NCI-H146 treated with DMSO at 0.1 percent for 48 hours (cell line): ENCODE data around the gene BRAT1.
"Not testable (repeated sequence)": the region's sequence is repeated elsewhere in the genome, so short reads cannot be mapped to it uniquely, and the experiment has no call there.

Source experiments
- DNase-seq: peaks from one replicate; lab custom pipeline; 2025; ENCODE audit not compliant: unreplicated experiment; lab: John Stamatoyannopoulos, UW

BRAT1 gene

DNA sequence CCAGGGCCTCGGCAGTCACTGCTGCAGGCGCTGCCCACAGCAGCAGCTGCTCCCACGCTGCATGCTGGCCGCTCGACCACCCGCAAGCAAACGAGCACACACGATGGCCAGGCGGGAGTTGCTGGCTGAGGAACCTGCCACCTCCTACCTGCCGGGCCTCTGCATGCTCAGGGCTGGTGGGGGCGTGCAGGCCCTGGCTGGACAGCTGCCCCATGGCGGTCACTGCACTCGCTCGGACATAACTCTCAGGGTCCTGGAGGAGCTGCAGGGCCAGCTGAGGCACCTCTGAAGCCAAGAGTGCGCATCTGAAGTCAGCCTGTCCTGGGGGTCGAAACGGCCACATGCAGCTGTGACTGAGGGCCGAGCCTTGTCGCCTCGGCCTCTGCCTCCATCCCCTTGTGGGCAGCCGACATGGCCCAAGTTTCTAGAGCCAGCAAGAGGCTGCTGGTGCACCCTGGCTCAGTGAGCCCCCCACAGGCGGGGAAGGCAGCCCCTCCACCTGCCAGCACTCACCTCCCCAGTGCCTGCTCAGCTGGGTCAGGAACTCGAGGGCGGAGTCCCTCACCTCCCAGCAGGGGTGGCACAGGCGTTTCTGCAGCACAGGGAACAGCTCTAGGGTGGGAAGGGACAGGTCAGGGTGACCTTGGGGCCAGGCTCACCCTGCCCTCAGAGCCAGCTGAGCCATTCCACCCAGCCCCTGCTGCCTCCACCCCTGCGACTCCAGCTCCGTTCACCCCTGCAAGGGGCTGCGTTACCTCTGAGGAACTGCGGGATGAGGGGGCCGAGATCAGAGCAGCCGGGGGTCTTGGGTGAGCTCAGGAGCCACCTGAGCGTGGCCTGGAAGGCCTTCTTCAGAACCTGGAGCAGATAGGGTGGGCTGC is 16.1 kb downstream of the BRAT1 start:
- no peak for DNase-seq

DNA sequence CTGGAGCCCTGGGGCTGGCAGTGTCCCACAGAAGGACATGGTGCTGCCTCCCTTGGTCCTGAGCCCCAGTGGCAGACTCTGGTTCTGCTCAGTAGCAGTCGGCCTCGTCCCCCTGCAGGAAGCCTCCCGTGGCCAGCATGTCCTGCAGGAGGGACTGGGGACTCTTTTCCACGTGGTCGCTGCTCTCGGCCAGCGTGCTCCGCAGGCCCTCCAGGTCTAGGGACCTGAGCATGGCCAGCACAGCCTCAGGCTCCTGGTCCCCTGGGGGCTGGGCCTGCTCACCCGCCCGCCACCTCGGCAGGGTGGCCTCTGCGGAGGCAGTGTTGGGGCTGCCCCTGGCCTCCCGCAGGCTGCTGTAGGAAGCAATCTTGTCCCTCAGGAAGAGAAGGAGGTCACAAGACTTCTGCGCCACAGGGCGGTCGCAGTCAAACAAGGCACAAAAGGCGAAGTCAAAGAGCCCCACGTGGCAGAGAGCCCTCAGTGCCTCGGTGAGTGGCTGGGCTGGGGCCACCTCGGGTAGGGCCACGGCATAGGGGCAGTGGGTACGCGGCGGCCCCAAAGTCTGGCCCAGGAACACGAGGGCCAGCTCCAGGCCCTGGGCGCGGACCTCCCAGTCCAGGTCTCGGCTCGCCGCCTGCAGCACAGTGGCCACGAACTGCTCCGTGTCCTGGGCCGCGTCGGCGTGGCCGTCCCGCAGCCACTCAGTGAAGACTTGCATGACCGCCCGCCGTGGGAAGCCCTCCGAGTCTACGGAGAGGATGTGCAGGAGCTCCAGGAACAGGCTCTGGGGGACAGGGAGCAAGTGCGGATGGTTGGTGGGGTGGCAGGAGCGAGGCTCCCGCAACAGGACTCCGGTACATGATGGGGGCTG is 17.1 kb downstream of the BRAT1 start:
- DNase-seq, result no peak

DNA sequence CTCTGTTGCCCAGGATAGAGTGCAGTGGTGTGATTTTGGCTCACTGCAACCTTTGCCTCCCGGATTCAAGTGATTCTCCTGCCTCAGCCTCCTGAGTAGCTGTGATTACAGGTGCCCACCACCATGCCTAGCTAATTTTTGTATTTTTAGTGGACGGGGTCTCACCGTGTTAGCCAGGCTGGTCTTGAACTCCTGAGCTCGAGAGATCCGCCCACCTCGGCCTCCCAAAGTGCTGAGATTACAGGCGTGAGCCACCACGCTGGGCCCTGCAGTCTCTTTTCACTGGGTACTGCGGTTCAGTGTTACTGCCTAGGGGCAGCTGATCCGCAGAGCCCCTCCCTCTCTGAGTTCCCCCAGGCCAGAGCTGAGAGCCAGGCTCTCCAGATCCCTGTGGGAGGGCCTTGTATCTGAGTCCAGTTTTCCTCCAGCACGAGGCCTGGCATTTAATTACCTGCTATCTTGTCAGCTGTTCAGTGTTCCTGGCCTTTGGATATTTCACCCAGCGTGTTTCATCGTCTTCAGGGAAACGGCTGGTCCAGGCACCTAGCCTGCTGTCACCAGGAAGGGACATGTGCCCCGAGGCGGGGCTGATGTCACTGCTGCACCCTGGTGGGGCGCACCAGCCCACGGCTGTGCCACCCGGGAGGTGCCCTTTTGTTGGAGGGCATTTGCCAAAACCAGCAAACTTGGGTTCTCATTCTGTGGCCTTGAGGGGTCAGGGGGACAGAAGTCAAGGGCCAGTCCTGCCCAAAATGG is 19.3 kb downstream of the BRAT1 start:
- peak; percentile 25 for DNase-seq

DNA sequence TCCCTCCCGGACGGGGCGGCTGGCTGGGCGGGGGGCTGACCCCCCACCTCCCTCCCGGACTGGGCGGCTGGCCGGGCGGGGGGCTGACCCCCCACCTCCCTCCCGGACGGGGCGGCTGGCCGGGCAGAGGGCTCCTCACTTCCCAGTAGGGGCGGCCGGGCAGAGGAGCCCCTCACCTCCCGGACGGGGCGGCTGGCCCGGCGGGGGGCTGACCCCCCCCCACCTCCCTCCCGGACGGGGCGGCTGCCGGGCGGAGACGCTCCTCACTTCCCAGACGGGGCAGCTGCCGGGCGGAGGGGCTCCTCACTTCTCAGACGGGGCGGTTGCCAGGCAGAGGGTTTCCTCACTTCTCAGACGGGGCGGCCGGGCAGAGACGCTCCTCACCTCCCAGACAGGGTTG is 21.1 kb downstream of the BRAT1 start:
- not testable (repeated sequence) for DNase-seq

DNA sequence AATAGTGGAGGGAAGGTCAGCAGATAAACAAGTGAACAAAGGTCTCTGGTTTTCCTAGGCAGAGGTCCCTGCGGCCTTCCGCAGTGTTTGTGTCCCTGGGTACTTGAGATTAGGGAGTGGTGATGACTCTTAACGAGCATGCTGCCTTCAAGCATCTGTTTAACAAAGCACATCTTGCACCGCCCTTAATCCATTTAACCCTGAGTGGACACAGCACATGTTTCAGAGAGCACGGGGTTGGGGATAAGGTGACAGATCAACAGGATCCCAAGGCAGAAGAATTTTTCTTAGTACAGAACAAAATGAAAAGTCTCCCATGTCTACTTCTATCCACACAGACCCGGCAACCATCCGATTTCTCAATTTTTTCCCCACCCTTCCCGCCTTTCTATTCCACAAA is 21.8 kb downstream of the BRAT1 start:
- DNase-seq, result not testable (repeated sequence)

DNA sequence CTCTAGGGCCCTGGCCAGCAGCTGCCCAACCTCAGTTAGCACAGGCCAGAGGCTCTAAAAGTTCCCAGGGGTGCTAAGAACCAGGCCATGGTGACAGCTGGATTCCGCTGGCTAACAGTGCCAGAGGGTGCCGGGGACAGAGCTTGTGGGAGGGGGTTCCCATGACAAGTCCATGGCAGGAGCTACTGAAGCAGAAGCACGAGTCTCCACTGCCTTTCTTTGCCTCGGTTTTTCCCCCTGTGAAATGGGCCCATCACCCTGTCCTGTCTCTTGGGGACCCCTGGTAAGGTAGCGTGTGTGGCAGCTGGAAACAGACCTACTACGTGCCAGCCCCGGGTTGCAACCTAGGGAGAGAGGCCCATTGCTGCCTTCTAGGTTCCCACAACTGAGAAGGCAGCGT is 22.5 kb downstream of the BRAT1 start:
- not testable (repeated sequence) for DNase-seq

DNA sequence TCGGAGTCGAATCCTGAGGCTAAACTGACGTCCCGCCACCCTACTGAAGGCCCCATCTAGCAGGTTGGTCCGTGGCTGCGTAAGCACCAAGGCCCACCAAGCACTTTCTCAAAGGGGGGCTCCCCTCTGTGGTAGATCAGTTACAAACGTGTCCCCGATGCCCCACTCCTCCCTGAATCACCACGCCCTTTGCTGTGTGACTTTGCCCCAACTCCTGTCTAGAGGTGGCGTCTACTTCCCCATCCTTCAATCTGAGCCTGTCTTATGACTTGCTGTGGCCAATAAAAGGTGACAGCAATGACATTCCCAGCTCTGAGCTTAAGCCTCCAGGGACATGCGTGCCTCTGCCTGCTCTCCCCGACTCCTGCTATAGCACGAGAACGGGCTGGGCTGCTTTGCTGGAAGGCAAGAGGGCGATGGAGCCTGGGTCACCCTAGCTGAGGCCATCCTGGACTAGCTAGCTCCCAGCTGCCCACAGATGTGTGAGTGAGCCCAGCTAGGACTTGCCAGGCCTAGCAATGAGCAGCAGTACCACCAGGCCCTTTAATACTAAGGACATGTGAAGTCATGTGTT is 23.0 kb downstream of the BRAT1 start:
- not testable (repeated sequence) for DNase-seq

DNA sequence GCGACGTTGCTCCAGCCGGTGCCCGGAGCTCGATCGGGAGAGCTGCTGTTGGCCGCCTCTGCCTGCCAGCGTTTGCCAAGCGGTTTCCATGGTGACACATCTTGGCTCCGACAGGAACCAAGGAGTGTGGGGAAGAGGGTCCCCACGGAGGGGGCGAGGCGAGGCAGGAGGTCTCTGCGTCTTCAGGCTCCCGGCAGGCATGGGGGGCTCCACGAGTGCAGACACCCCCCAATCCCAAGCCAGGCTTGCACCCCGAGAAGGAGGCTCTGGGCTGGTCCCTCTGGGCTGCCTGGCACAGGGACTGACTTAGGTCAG is 23.6 kb downstream of the BRAT1 start:
- DNase-seq, result not testable (repeated sequence)

DNA sequence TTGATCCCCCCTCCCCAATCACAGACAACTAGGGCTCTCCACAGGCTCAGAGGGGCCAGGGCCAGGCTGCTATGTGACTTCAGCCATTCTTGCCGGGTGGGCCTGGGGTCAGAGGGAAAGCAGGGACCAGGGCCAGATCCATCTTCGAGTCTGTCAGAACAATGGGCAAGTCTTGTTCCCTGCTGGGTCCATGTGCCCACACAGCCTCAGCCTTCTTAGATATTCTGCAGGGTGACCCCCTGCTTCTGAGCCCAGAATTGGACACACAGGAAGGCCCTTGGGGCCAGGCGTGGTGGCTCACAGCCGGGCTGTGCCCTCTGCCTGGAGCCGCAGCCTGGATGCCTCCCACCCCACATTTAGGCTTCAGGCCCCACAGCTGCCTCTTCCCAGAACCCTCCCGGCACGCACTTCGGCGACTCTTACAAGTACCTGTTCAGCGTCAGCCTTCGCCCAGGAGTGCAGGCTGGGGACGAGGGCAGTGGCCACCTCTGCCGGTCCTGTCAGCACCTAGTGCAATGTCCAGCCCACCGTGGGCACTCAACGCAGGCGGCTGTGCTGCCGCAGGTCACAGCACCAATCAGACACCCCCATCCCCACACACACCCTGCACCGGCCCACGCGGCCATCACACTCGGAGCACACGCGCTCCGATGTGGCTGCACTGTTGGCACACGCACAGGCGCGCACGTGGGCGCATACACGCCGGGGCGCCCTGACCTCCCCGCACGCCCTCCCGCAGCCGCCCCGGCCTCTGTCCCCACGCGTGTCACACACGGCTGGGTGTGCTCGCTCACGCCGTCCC is 24.1 kb downstream of the BRAT1 start:
- DNase-seq, result not testable (repeated sequence)

DNA sequence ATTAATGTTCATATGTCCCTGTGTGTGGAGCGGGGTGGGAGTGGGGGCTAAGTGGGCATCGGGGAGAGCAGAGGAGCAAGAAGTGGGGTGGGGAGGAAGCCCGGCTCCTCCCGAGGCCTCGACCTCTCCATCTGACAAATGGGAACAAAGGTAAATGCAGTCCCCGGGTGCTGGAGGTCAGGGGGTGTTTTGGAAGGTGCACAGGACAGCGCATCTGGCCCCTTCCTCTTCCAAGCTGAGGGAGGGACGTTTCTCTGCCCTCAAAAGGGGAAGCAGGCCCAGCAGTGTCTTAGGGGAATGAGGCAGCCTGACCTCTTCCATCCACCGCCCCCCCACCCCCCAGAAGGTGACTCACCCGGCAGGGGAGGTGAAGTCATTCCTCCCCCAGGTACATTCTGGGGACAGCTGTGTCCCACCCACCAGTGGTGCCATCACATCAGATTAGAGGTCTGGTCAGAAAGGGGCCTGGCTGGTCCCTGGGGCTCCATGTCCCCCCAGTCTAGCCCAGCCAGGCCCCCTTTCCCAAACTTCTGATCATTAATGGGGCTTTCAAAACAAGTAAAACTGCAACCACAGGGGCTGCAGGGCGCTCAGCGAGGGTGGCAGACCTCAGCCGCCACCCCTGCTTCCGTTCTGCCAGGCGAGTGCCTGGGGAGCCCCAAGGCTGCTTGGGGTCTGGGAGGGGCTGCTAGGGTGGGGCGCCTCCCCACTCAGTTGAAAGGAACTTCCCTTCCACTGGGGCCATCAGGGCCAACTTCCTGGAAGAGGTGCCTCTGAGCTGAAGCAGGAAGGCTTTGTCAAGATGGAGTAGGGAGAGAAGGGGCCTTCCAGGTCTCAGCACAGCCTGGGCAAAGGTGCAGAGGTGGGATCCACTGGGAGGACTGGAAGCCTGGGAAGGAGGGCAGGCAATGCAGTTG is 25.0 kb downstream of the BRAT1 start:
- no peak for DNase-seq

DNA sequence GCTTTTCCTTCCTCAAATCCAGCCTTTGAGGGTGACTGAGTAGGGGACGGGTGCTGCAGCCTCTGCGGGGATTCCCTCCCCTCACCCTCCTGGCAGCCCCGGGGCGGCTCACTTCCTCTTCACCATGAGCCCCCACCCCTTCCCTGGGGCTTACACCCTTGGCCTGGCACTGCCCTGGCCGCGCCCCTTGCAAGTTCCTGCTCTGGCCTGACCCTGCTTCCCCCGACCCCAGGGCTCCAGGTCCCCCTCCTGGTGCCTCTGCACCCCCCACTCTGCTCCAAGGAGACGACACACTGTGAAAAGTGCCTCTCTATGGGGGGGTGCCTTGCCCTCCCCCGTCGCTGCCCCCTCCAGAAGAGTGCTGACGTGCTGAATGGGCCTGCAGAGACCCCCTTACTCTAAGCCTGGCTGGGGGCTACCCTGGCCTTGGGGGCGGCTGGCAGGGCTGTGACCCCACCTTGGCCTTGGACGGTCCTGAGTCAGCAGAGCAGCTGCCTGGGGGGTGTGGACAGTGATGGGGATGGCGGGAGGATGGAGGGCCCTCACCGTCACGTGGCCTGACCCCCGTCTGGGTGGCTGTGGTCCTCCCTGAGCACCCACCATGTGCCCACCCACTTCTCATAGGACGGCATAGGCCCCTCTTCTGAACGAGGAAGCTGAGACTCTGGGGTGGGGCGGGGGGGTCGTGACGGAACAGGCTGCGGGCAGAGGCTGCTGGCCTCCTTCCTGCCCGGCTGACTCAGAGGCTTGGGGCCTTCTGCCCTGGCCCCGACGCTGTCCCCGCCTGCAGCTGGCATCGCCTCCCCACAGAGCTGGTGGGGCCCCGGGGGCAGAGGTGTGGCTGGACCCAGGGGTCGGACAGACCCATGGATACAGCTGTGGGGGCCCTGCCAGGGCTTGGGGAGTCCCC is 25.9 kb downstream of the BRAT1 start:
- no peak for DNase-seq

DNA sequence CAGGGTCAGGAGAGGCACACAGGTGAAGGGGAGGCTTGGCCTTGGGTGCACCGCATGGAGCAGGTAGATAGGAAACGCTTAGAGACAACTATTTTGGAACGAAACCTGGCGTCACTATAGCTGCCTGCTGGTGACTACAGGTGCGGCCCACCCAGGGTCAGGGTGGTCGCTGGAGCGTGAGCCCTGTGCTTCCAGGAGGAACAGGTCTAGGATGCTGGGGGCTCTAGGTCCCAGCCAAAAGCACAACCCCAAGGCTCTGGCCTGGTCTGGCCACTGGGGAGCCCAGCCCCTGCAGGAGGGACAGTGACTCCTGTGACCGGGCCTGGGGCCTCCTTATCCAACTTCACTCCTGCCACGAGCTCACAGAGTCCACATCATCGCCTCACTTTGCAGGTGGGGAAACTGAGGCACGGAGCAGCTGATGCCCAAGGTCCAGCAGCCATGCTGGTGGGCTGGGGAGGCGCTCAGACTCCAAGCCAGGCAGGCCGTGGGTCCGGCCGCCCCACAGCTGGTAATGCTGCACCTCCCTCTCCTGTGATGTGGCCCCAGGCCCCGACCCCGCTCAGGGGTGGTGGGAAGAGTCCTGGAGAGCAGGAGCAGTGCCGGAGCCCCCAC is 26.7 kb downstream of the BRAT1 start:
- no peak for DNase-seq

DNA sequence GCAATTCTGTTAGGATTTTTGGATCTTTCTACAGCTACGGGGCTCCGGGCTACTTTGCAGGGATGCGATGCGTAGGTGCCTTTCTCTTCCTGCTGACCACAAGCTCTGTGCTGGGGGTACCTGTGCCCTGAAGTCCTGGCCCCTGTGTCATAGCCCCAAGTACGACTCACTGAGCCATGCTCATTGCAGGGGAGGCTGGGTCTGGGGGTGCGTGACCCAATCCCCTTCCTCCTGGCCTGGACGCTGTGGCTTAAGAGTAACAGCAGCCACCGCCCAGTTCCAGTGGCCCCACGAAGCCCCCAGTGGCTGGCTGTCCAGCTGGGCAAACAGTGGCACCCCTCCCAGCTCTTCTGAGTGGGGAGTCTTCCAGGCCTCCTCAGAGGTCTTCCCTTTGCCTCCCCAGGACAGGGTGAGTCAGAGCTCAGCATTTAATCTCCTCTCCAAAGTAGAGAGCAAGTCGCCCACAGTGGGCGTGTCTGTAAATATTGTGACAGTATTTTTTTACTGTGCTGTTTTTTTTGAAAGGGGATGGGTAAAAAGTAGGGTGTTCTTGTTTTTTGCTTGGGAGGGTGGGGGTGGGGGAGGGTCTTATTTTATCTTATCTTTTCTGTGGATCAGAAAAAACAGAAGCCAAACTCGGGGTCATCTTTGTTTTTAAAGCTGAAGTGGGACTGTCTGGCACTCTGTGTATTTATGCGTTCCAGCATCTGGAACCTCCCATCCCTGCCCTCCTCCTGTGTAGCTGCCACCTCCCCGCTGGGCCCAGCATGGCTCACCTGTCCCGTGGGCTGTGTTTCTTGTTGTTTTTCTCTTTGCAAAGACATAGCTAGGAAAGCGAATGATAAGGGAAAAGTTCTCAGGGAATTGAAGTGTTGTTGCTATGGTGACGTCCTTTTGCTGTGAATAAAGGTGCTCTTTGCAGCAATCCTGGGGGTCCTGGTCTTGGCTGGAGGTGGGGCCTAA is 27.5 kb downstream of the BRAT1 start:
- DNase-seq, result peak; percentile 71

DNA sequence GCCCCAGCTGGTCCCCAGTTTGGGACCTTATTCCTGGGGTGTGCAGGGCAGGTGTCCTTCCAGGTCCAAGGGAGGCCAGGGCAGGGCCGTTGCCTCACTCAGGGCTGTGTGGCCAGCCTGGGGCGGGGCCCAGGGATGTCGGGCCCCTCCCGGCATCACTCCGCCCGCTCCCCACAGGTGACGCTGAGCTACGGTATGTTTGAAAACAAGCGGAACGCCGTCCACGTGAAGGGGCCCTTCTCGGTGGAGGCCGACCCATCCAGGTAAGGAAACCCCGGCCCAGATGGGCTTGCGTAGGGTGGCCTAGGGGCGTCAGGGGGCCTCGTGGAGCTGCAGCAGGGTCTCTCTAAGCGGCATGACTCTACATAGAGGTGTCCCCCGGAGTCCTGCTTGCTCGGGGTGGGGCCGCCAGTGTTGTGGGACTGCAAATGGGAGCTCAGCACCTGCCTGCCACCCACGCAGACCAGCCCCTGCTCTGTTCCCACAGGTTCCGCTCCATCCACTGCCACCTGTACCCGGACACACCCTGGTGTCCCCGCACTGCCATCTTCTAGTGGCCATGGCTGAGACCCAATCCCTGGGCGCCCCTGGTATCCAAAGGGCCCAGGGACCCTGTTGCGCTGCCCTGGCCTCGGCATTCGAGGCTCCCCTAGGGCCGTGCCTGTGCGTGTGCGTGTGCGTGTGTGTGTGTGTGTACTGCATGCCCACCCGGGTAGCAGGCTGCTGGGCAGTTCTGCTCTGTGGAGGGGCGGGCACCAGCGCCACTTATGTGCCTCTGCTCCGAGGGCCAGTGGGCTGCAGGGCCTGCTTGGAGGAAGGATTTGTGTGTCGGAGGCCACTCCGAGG is 28.4 kb downstream of the BRAT1 start:
- DNase-seq, result no peak
